ENCODE results near the gene AP3B1. TPM values are rescaled to one million over a fixed set of nuclear protein-coding genes. Genes with fewer than 3 reads are reported as not detected.

AP3B1 gene
- total RNA-seq, 1 donor from 2014 or later: 40.0 TPM

- H3K36me3 ChIP-seq: no peaks in the 10 kb centered on the region
- H3K27me3 ChIP-seq (ENCODE audit: low read depth): no peaks in the 10 kb centered on the region
- ATAC-seq (no peak), DNase-seq (no peak)
- TF ChIP-seq, protein P1, sequence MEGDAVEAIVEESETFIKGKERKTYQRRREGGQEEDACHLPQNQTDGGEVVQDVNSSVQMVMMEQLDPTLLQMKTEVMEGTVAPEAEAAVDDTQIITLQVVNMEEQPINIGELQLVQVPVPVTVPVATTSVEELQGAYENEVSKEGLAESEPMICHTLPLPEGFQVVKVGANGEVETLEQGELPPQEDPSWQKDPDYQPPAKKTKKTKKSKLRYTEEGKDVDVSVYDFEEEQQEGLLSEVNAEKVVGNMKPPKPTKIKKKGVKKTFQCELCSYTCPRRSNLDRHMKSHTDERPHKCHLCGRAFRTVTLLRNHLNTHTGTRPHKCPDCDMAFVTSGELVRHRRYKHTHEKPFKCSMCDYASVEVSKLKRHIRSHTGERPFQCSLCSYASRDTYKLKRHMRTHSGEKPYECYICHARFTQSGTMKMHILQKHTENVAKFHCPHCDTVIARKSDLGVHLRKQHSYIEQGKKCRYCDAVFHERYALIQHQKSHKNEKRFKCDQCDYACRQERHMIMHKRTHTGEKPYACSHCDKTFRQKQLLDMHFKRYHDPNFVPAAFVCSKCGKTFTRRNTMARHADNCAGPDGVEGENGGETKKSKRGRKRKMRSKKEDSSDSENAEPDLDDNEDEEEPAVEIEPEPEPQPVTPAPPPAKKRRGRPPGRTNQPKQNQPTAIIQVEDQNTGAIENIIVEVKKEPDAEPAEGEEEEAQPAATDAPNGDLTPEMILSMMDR (IDR thresholded peaks at IDR 0.05): no peak
- no peak overlapping the region for H3K27ac ChIP-seq
- H3K4me3 ChIP-seq: no peak overlapping the region
- H3K4me1 ChIP-seq: no peaks in the 10 kb centered on the region
- H3K9me3 ChIP-seq: no peaks in the 10 kb centered on the region
- intact Hi-C loops (cut with DNase I): no loop called here
Observed at GRCh38 chr5:77983482-77984199, 310.9 kb downstream of the AP3B1 start.

- no peak overlapping the region for H3K4me3 ChIP-seq
- no peak for DNase-seq
- no peak overlapping the region for H3K27ac ChIP-seq
- no peaks in the 10 kb centered on the region for H3K9me3 ChIP-seq
- no peaks in the 10 kb centered on the region for H3K27me3 ChIP-seq (ENCODE audit: low read depth)
- intact Hi-C loops (cut with DNase I): no loop called here
- no peaks in the 10 kb centered on the region for H3K36me3 ChIP-seq
- no peak for ATAC-seq
- H3K4me1 ChIP-seq: no peaks in the 10 kb centered on the region
- TF ChIP-seq, protein P1 (IDR thresholded peaks at IDR 0.05): no peak
Observed at GRCh38 chr5:77981820-77982219, 312.7 kb downstream of the AP3B1 start.

GRCh38 chr5:77974576-77974975 is 319.9 kb downstream of the AP3B1 start:
- ATAC-seq: no peak
- H3K9me3 ChIP-seq: no peaks in the 10 kb centered on the region
- TF ChIP-seq, protein P1 (IDR thresholded peaks at IDR 0.05): no peak
- no peak for DNase-seq
- intact Hi-C loops (cut with DNase I): no loop called here
- H3K4me3 ChIP-seq: no peak overlapping the region
- H3K27ac ChIP-seq: no peak overlapping the region
- no peaks in the 10 kb centered on the region for H3K36me3 ChIP-seq
- peaks cover 46% of the 10 kb centered on the region for H3K27me3 ChIP-seq (ENCODE audit: low read depth)
- H3K4me1 ChIP-seq: peaks cover 19% of the 10 kb centered on the region

DNA sequence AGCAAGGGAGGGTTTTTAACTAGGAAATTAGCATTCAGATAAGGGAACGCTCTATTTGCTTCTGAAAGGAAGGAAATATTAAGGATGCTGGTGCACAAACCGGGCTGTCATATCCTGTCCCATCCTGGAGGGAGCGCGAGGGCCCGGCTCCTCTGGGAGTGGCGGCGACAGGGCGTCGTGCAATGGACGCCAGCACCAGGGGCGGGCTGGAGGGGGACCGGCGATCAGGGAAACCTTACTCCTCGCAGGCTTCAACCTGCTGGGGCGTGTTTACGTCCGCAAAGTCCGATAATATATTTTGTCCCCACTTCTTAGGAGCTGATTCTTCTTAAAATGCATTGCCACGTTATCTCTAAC is 321.3 kb downstream of the AP3B1 start:
- DNase-seq (no peak), ATAC-seq (peak; percentile 40 to 41)
- Histone ChIP-seq H3K36me3 (no peaks in the 10 kb centered on the region), H3K4me3 (peak overlapping the region; percentile 40), H3K4me1 (peaks cover 19% of the 10 kb centered on the region), H3K27me3 (ENCODE audit: low read depth) (peaks cover 58% of the 10 kb centered on the region), H3K9me3 (no peaks in the 10 kb centered on the region), H3K27ac (no peak overlapping the region)
- intact Hi-C loops (cut with DNase I): no loop called here
- TF ChIP-seq, protein P1 (IDR thresholded peaks at IDR 0.05): no peak

GRCh38 chr5:77972469-77973252 is 321.8 kb downstream of the AP3B1 start:
- DNase-seq (no peak), ATAC-seq (peak; percentile 51 to 59)
- Histone ChIP-seq H3K4me3 (peak overlapping the region; percentile 40), H3K36me3 (no peaks in the 10 kb centered on the region), H3K27ac (no peak overlapping the region), H3K27me3 (ENCODE audit: low read depth) (peaks cover 59% of the 10 kb centered on the region), H3K9me3 (no peaks in the 10 kb centered on the region), H3K4me1 (peaks cover 19% of the 10 kb centered on the region)
- intact Hi-C loops (cut with DNase I): no loop called here
- TF ChIP-seq, protein P1 (IDR thresholded peaks at IDR 0.05): no peak

All from lower lobe of right lung (tissue), 2 donors.